ENCODE results near the gene SKI.

Gene SKI

GRCh38 chr1:2304282-2304681 is 76.2 kb downstream of the SKI start:
- Mint-ChIP-seq H3K36me3 (ENCODE audit: low read depth) (peaks cover 37% of the 10 kb centered on the region), H3K9me3 (no peaks in the 10 kb centered on the region), H3K27ac (no peak overlapping the region), H3K4me3 (no peak overlapping the region), H3K4me1 (peaks cover 37% of the 10 kb centered on the region), H3K27me3 (ENCODE audit: low read depth, poor library complexity) (no peaks in the 10 kb centered on the region)
- no peak for DNase-seq
- no peak for TF ChIP-seq CTCF (IDR thresholded peaks at IDR 0.05)

- Mint-ChIP-seq H3K4me1 (peaks cover 34% of the 10 kb centered on the region), H3K36me3 (ENCODE audit: low read depth) (peaks cover 37% of the 10 kb centered on the region), H3K4me3 (no peak overlapping the region), H3K27me3 (ENCODE audit: low read depth, poor library complexity) (no peaks in the 10 kb centered on the region), H3K9me3 (no peaks in the 10 kb centered on the region), H3K27ac (no peak overlapping the region)
- no peak for DNase-seq
- no peak for TF ChIP-seq CTCF (IDR thresholded peaks at IDR 0.05)
Observed at GRCh38 chr1:2304921-2305681, 77.0 kb downstream of the SKI start.

GRCh38 chr1:2306151-2306978 is 78.2 kb downstream of the SKI start:
- DNase-seq = no peak
- H3K27ac Mint-ChIP-seq = peak overlapping the region; percentile 39
- H3K4me1 Mint-ChIP-seq = peaks cover 32% of the 10 kb centered on the region
- no peaks in the 10 kb centered on the region for H3K27me3 Mint-ChIP-seq (ENCODE audit: low read depth, poor library complexity)
- peaks cover 37% of the 10 kb centered on the region for H3K36me3 Mint-ChIP-seq (ENCODE audit: low read depth)
- H3K4me3 Mint-ChIP-seq = no peak overlapping the region
- TF ChIP-seq CTCF (IDR thresholded peaks at IDR 0.05) = no peak
- no peaks in the 10 kb centered on the region for H3K9me3 Mint-ChIP-seq

GRCh38 chr1:2307064-2307605 is 79.0 kb downstream of the SKI start:
- Mint-ChIP-seq H3K4me3 (no peak overlapping the region), H3K27me3 (ENCODE audit: low read depth, poor library complexity) (no peaks in the 10 kb centered on the region), H3K36me3 (ENCODE audit: low read depth) (peaks cover 37% of the 10 kb centered on the region), H3K9me3 (no peaks in the 10 kb centered on the region), H3K27ac (peak overlapping the region; percentile 39), H3K4me1 (peaks cover 32% of the 10 kb centered on the region)
- no peak for TF ChIP-seq CTCF (IDR thresholded peaks at IDR 0.05)
- no peak for DNase-seq

GRCh38 chr1:2307972-2308371 is 79.9 kb downstream of the SKI start:
- Mint-ChIP-seq H3K4me1 (peaks cover 32% of the 10 kb centered on the region), H3K27ac (peak overlapping the region; percentile 90), H3K9me3 (no peaks in the 10 kb centered on the region), H3K4me3 (no peak overlapping the region), H3K36me3 (ENCODE audit: low read depth) (peaks cover 37% of the 10 kb centered on the region), H3K27me3 (ENCODE audit: low read depth, poor library complexity) (no peaks in the 10 kb centered on the region)
- DNase-seq = no peak
- TF ChIP-seq CTCF (IDR thresholded peaks at IDR 0.05) = no peak

All from nephron progenitor cell (in vitro differentiated cells).